Activated naive CD4-positive, alpha-beta T cell treated with anti-CD3 and anti-CD28 coated beads, Interleukin-2, amount 10 ng/mL, durations not matched to agents 7 days and 5 days (primary cell): ENCODE measurements around the gene ATP2A3.

Experiments used
- CTCF ChIA-PET: fragments of 350-600 bp; sonication (Branson Sonifier 250); formaldehyde crosslinking; loops from one replicate; lab custom pipeline; 2021; ENCODE audit warnings: antibody characterized with exemption; lab: Charles Lee
- DNase-seq: peaks from one replicate; pipeline ENCODE4 v3.0.0-alpha.2; 2020
- H3K27ac Mint-ChIP-seq: one replicate; pipeline ENCODE4 v1.8.0; 2021; ENCODE audit warnings: mild to moderate bottlenecking, moderate library complexity, mixed read lengths
- H3K27me3 Mint-ChIP-seq: one replicate; pipeline ENCODE4 v1.8.0; 2021; ENCODE audit warnings: mild to moderate bottlenecking, mixed read lengths
- H3K36me3 Mint-ChIP-seq: one replicate; pipeline ENCODE4 v1.8.0; 2021; ENCODE audit warnings: mixed read lengths
- H3K4me1 Mint-ChIP-seq: one replicate; pipeline ENCODE4 v1.8.0; 2021; ENCODE audit warnings: mixed read lengths
- H3K4me3 Mint-ChIP-seq: one replicate; pipeline ENCODE4 v1.8.0; 2021; ENCODE audit warnings: mild to moderate bottlenecking, moderate library complexity, mixed read lengths
- H3K9me3 Mint-ChIP-seq: one replicate; pipeline ENCODE4 v1.8.0; 2021; ENCODE audit warnings: mixed read lengths

ATP2A3 gene

GRCh38 chr17:3919123-3919624, 45.1 kb downstream of the ATP2A3 start:
- no peaks in the 10 kb centered on the region for H3K9me3 Mint-ChIP-seq
- peaks cover 2% of the 10 kb centered on the region for H3K36me3 Mint-ChIP-seq
- CTCF ChIA-PET, result no interaction called here
- H3K4me1 Mint-ChIP-seq, result peaks cover 26% of the 10 kb centered on the region
- no peak overlapping the region for H3K4me3 Mint-ChIP-seq
- DNase-seq, result no peak
- H3K27ac Mint-ChIP-seq, result no peak overlapping the region
- H3K27me3 Mint-ChIP-seq, result peaks cover 8% of the 10 kb centered on the region

- peaks cover 12% of the 10 kb centered on the region for H3K27me3 Mint-ChIP-seq
- no peaks in the 10 kb centered on the region for H3K9me3 Mint-ChIP-seq
- H3K27ac Mint-ChIP-seq, result no peak overlapping the region
- H3K36me3 Mint-ChIP-seq, result no peaks in the 10 kb centered on the region
- no peak for DNase-seq
- H3K4me3 Mint-ChIP-seq, result no peak overlapping the region
- CTCF ChIA-PET, result no interaction called here
- H3K4me1 Mint-ChIP-seq, result peaks cover 32% of the 10 kb centered on the region
Observed at GRCh38 chr17:3918372-3919122, 45.7 kb downstream of the ATP2A3 start.

GRCh38 chr17:3917391-3917931, 46.8 kb downstream of the ATP2A3 start:
- Mint-ChIP-seq H3K36me3 (no peaks in the 10 kb centered on the region), H3K27ac (no peak overlapping the region), H3K4me1 (peaks cover 37% of the 10 kb centered on the region), H3K9me3 (no peaks in the 10 kb centered on the region), H3K27me3 (peaks cover 20% of the 10 kb centered on the region), H3K4me3 (no peak overlapping the region)
- CTCF ChIA-PET, result interaction anchor here (0.6 to 7.2 kb wide), 2 partner anchors 89 to 181 kb away, joined by 3 to 128 read pairs; no protein-coding TSS in a partner anchor
- DNase-seq, result no peak

GRCh38 chr17:3916825-3917224, 47.4 kb downstream of the ATP2A3 start:
- DNase-seq, result no peak
- CTCF ChIA-PET, result interaction anchor here (0.6 to 7.2 kb wide), 6 partner anchors 56 to 869 kb away, joined by 3 to 128 read pairs (median 4); no protein-coding TSS in a partner anchor
- Mint-ChIP-seq H3K27me3 (peaks cover 22% of the 10 kb centered on the region), H3K36me3 (no peaks in the 10 kb centered on the region), H3K4me1 (peaks cover 40% of the 10 kb centered on the region), H3K4me3 (no peak overlapping the region), H3K9me3 (no peaks in the 10 kb centered on the region), H3K27ac (no peak overlapping the region)

- no peak within 1 kb of the TSS for H3K4me3 Mint-ChIP-seq
- peaks cover 47% of the 10 kb centered on the region for H3K4me1 Mint-ChIP-seq
- H3K36me3 Mint-ChIP-seq, result no peaks in the 10 kb centered on the region
- H3K27ac Mint-ChIP-seq, result peak within 1 kb of the TSS; percentile 4
- peaks cover 25% of the 10 kb centered on the region for H3K27me3 Mint-ChIP-seq
- peak; percentile 60 for DNase-seq
- no peaks in the 10 kb centered on the region for H3K9me3 Mint-ChIP-seq
- CTCF ChIA-PET, result interaction anchor here (0.6 to 7.2 kb wide), 6 partner anchors 15 to 868 kb away, joined by 3 to 128 read pairs (median 4); no protein-coding TSS in a partner anchor
Observed at GRCh38 chr17:3915995-3916696, 48.1 kb downstream of the ATP2A3 start, which contains the start of gene P2RX1. P2RX1 (minus strand) TSS chr17:3916465; CDS start chr17:3916225, 240 bp downstream.

GRCh38 chr17:3915581-3915994, 48.6 kb downstream of the ATP2A3 start:
- Mint-ChIP-seq H3K9me3 (no peaks in the 10 kb centered on the region), H3K4me1 (peaks cover 53% of the 10 kb centered on the region), H3K36me3 (no peaks in the 10 kb centered on the region)

GRCh38 chr17:3914312-3914670, 49.9 kb downstream of the ATP2A3 start:
- DNase-seq, result no peak
- no peak overlapping the region for H3K27ac Mint-ChIP-seq

More at GRCh38 chr17:3915581-3915994, 48.6 kb downstream of the ATP2A3 start:
- CTCF ChIA-PET, result interaction anchor here (1.1 to 7.2 kb wide), 6 partner anchors 14 to 91 kb away, joined by 4 to 128 read pairs (median 4); partner anchors contain the start of gene ATP2A3
- H3K4me3 Mint-ChIP-seq, result no peak overlapping the region
- peaks cover 25% of the 10 kb centered on the region for H3K27me3 Mint-ChIP-seq
- DNase-seq, result no peak
- H3K27ac Mint-ChIP-seq, result peak overlapping the region; percentile 4

GRCh38 chr17:3913531-3914311, 50.5 kb downstream of the ATP2A3 start:
- CTCF ChIA-PET, result interaction anchor here (0.7 to 7.2 kb wide), 42 partner anchors 9 to 286 kb away, joined by 3 to 128 read pairs (median 4); partner anchors contain the start of genes ATP2A3, HASPIN and NCBP3
- no peak overlapping the region for H3K4me3 Mint-ChIP-seq

More at GRCh38 chr17:3914312-3914670, 49.9 kb downstream of the ATP2A3 start:
- Mint-ChIP-seq H3K4me3 (no peak overlapping the region), H3K36me3 (no peaks in the 10 kb centered on the region), H3K4me1 (peaks cover 61% of the 10 kb centered on the region), H3K9me3 (no peaks in the 10 kb centered on the region), H3K27me3 (peaks cover 25% of the 10 kb centered on the region)
- CTCF ChIA-PET, result interaction anchor here (0.7 to 7.2 kb wide), 36 partner anchors 9 to 286 kb away, joined by 3 to 128 read pairs (median 4); partner anchors contain the start of genes ATP2A3, HASPIN and NCBP3

GRCh38 chr17:3912827-3913226, 51.4 kb downstream of the ATP2A3 start:
- peaks cover 61% of the 10 kb centered on the region for H3K4me1 Mint-ChIP-seq
- DNase-seq, result no peak
- peaks cover 25% of the 10 kb centered on the region for H3K27me3 Mint-ChIP-seq
- no peak overlapping the region for H3K27ac Mint-ChIP-seq
- H3K9me3 Mint-ChIP-seq, result no peaks in the 10 kb centered on the region
- H3K36me3 Mint-ChIP-seq, result no peaks in the 10 kb centered on the region
- CTCF ChIA-PET, result interaction anchor here (0.7 to 7.2 kb wide), 21 partner anchors 8 to 160 kb away, joined by 3 to 128 read pairs (median 4); no protein-coding TSS in a partner anchor
- no peak overlapping the region for H3K4me3 Mint-ChIP-seq

More at GRCh38 chr17:3913531-3914311, 50.5 kb downstream of the ATP2A3 start:
- no peaks in the 10 kb centered on the region for H3K36me3 Mint-ChIP-seq
- H3K9me3 Mint-ChIP-seq, result no peaks in the 10 kb centered on the region
- peak; percentile 87 for DNase-seq
- peaks cover 25% of the 10 kb centered on the region for H3K27me3 Mint-ChIP-seq
- peaks cover 62% of the 10 kb centered on the region for H3K4me1 Mint-ChIP-seq
- no peak overlapping the region for H3K27ac Mint-ChIP-seq

- Mint-ChIP-seq H3K4me3 (peak overlapping the region; percentile 41), H3K36me3 (no peaks in the 10 kb centered on the region), H3K27me3 (peaks cover 27% of the 10 kb centered on the region), H3K9me3 (no peaks in the 10 kb centered on the region), H3K4me1 (peaks cover 53% of the 10 kb centered on the region), H3K27ac (peak overlapping the region; percentile 87)
- peak; percentile 86 for DNase-seq
- CTCF ChIA-PET, result interaction anchor here (0.6 to 7.2 kb wide), 5 partner anchors 9 to 105 kb away, joined by 3 to 128 read pairs (median 4); partner anchors contain the start of gene NCBP3
Observed at GRCh38 chr17:3911271-3912053, 52.8 kb downstream of the ATP2A3 start.

GRCh38 chr17:3910420-3911270, 53.6 kb downstream of the ATP2A3 start:
- peaks cover 27% of the 10 kb centered on the region for H3K27me3 Mint-ChIP-seq

GRCh38 chr17:3909257-3909656, 55.0 kb downstream of the ATP2A3 start:
- no peak overlapping the region for H3K27ac Mint-ChIP-seq
- H3K4me1 Mint-ChIP-seq, result peaks cover 37% of the 10 kb centered on the region
- H3K4me3 Mint-ChIP-seq, result no peak overlapping the region
- H3K36me3 Mint-ChIP-seq, result no peaks in the 10 kb centered on the region
- CTCF ChIA-PET, result no interaction called here
- peaks cover 23% of the 10 kb centered on the region for H3K27me3 Mint-ChIP-seq
- DNase-seq, result no peak
- no peaks in the 10 kb centered on the region for H3K9me3 Mint-ChIP-seq

More at GRCh38 chr17:3910420-3911270, 53.6 kb downstream of the ATP2A3 start:
- Mint-ChIP-seq H3K4me3 (peak overlapping the region; percentile 41), H3K27ac (peak overlapping the region; percentile 87), H3K36me3 (no peaks in the 10 kb centered on the region), H3K4me1 (peaks cover 45% of the 10 kb centered on the region), H3K9me3 (no peaks in the 10 kb centered on the region)
- DNase-seq, result no peak
- CTCF ChIA-PET, result interaction anchor here (1.0 to 7.2 kb wide), 4 partner anchors 8 to 106 kb away, joined by 3 to 128 read pairs (median 6); partner anchors contain the start of gene NCBP3
